Heart left ventricle (tissue), 16 donors: ENCODE results near the gene TTC34. TPM values are rescaled to one million over a fixed set of nuclear protein-coding genes. Genes with fewer than 3 reads are reported as not detected.

Source experiments
- ATAC-seq, 4 donors: fragments of 200-7000 bp; cut with Tn5 transposase; one replicate each; pipeline ENCODE4 v1.9.1; 2020 to 2022; ENCODE audit warnings: moderate library complexity in 4 of 4, mild to moderate bottlenecking in 3 of 4, moderate number of reproducible peaks in 1 of 4
- DNase-seq, 5 donors: peaks; one replicate each; pipeline ENCODE4 v3.0.0-alpha.2; 2020
- H3K27ac ChIP-seq, 12 donors: fragments of 200-600 bp; sonication (generic) in 4 of 12; one replicate each; pipeline versions ENCODE4 v1.5.0 to v1.8.0; 2016 to 2022; ENCODE audit warnings: mild to moderate bottlenecking in 2 of 12
- H3K27me3 ChIP-seq, 9 donors: fragments of 200-600 bp; sonication (generic) in 2 of 9; one replicate each; pipeline versions ENCODE4 v1.5.1 to v1.8.0; 2016 to 2022; ENCODE audit warnings: mild to moderate bottlenecking in 3 of 9
- H3K36me3 ChIP-seq, 9 donors: fragments of 200-600 bp; sonication (generic) in 2 of 9; one replicate each; pipeline versions ENCODE4 v1.5.0 to v1.8.0; 2018 to 2022; ENCODE audit warnings: mild to moderate bottlenecking in 2 of 9
- H3K4me1 ChIP-seq, 12 donors: fragments of 200-600 bp; sonication (generic) in 4 of 12; one replicate each; pipeline versions ENCODE4 v1.5.0 to v1.8.0; 2016 to 2022; ENCODE audit warnings: mild to moderate bottlenecking in 3 of 12
- H3K4me3 ChIP-seq, 12 donors: fragments of 200-600 bp; sonication (generic) in 4 of 12; one replicate each; pipeline versions ENCODE4 v1.5.0 to v1.8.0; 2017 to 2022; ENCODE audit warnings: mild to moderate bottlenecking in 9 of 12, moderate library complexity in 4 of 12
- H3K9me3 ChIP-seq, 12 donors: fragments of 200-600 bp; sonication (generic) in 4 of 12; one replicate each; pipeline versions ENCODE4 v1.5.0 to v1.8.0; 2016 to 2022; ENCODE audit warnings: mild to moderate bottlenecking in 1 of 12
- CTCF ChIP-seq, 12 donors: fragments of 200-600 bp; sonication (generic) in 4 of 12; IDR thresholded peaks; one replicate each; pipeline versions ENCODE4 v1.5.0 to v1.8.0; 2018 to 2022; ENCODE audit warnings: antibody characterized with exemption in 12 of 12, mild to moderate bottlenecking in 5 of 12
- POLR2A ChIP-seq, 2 donors: fragments of 450-650 bp; IDR thresholded peaks; one replicate each; pipeline ENCODE4 v1.6.1; 2017; ENCODE audit warnings: antibody characterized with exemption in 2 of 2, mild to moderate bottlenecking in 2 of 2, moderate library complexity in 2 of 2
- WGBS, 4 donors: extraction: QIAGEN DNeasy Blood & Tissue Kit in 2 of 4; methylation state at CpG; one replicate each; pipeline versions ENCODE4 v1.1.5 to v1.1.7; 2013 to 2018; 5-methylcytosine and 5-hydroxymethylcytosine counted together
- intact Hi-C, 10 donors: fragments of 100-400 bp; cut with DNase I; formaldehyde crosslinking; loops; one replicate each; pipeline versions ENCODE4 v1.11.1 to v1.14.2; 2022
- polyA plus RNA-seq, 2 donors: library from polyadenylated mRNA; stranded (reverse); fragments of 200-250 nt; gene quantifications; one replicate each; pipeline ENCODE4 v1.2.3, GENCODE V29; 2013
- total RNA-seq, 9 donors: library from RNA; depleted of rRNA in 2 of 9; stranded (reverse); fragments of >200 nt in 2 of 9; fragmentation: NEBNext Ultra II Directional in 3 of 9; extraction: Animal tissue kit (Norgen Biotek cat#: 25700) in 3 of 9; gene quantifications; one replicate each; pipeline versions ENCODE4 v1.1.0 to v1.2.4, GENCODE V29; 2016 to 2023
- donor health status: ischemic (EF 13 %, LVEDD 7.1; RV severe dilation, severe dysfunction).
- donor health status: healthy with polysubstance abuse.
- donor health status: DM: no; HTN: yes; CAD: no.
- donor health status: DM: no; HTN: no; CAD: no.
- donor health status: ischemic (EF 25% LVEDD 6.9; RV normal size, moderate dysfunction).
- donor health status: ischemic (EF 25% LVEDD 5.7; RV mildly dilated, moderate dysfunction).
- donor health status: healthy.
- donor health status: DM: yes; HTN: yes; CAD: no.
- donor health status: ischemic (EF 35%, LVEDD 5.7; RV mildly dilated, moderate dysfunction).
- donor health status: nonischemic (EF 11% LVEDD 7.7; RV severe dilation, severe dysfunction).
- donor health status: DM: yes; HTN: yes; CAD: no.
- donor health status: PGD.
- donor health status: ischemic (EF 29% LVEDD 5.4; RV normal size, mild dysfunction).
- donor health status: nonischemic (EF 23%, LVEDD 6.1; RV moderate dilation, normal function).

The TTC34 gene
- total and polyA plus RNA-seq, 11 donors: 0.06 to 0.67 (median 0.42) TPM; not detected in 1

DNA sequence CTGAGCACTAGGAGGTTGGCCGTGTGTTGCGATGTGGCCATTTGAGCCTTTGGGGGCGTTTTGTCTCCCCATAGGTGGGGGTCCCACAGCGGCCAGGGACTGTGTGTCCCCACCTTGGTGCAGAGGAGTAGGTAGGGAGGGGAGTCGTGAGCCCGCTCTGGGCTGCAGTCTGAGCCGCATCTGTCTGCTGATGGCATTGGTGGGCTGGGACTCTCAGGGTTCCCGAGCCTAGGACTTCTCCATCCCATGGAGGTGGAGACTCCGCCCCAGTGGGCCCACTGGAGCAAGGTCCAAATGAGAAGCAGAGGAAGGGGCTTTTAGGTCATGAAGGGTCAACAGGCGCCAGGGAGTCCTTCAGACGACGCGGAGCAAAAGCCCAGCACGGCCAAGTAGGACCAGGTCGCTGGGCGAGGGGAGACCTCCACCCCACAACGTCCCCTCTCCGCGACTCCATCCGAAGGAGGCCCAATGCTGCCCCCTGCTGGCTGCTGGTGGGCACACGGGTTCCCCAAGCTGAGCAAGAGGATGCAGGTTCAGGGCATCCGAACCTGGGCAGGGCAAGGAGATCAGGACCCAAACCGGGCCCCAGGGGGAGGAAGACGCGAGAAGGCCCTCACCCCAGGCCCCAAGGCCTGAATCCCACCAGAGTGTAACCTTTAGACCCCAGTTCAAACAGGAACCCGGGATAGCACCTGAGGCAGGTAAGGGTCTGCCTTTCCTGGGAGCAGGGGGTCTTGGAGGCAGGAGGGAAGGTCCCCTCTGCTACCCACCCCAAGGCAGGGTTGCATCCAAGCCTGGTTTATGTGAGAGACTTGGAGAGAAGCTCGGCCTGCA, 14.9 kb downstream of the TTC34 start:
- DNase-seq (peak in 3 of 5 donors; percentile 46 to 79 (median 47)), ATAC-seq (peak in 2 of 4 donors; percentile 39 to 41)
- peaks cover 28 to 64% (median 47%) of the 10 kb centered on the region in 9 donors for H3K27me3 ChIP-seq
- WGBS, 4 donors: 30 to 53% (median 39%) methylated on average over 8 to 27 of the region's 27 CpGs
- H3K4me3 ChIP-seq: no peak overlapping the region
- no peak overlapping the region for H3K27ac ChIP-seq
- intact Hi-C loops: loop anchor here in 9 of 10 donors (2.0 to 5.0 kb wide), 3 partner anchors 369 to 374 kb away; partner anchors contain the start of gene PEX10 (in 4 of the 9)
- peaks cover 0 to 18% (median 9%) of the 10 kb centered on the region in 12 donors for H3K9me3 ChIP-seq
- H3K36me3 ChIP-seq: no peaks in the 10 kb centered on the region
- TF ChIP-seq POLR2A (IDR thresholded peaks at IDR 0.05) (no peak), CTCF (IDR thresholded peaks at IDR 0.05) (peak; percentile 57 to 92 (median 75))
- H3K4me1 ChIP-seq: peaks cover 0 to 9% (median 0%) of the 10 kb centered on the region in 12 donors

GRCh38 chr1:2785631-2786328, 15.7 kb downstream of the TTC34 start:
- DNase-seq: peak in 3 of 5 donors; percentile 12 to 59 (median 16)
- intact Hi-C loops: loop anchor here in 9 of 10 donors (2.0 to 5.0 kb wide), 3 partner anchors 368 to 373 kb away; partner anchors contain the start of gene PEX10 (in 4 of the 9)
- H3K4me3 ChIP-seq: no peak overlapping the region
- ATAC-seq: peak in 2 of 4 donors; percentile 13
- no peaks in the 10 kb centered on the region for H3K36me3 ChIP-seq
- H3K9me3 ChIP-seq: peaks cover 0 to 22% (median 16%) of the 10 kb centered on the region in 12 donors
- peaks cover 25 to 56% (median 40%) of the 10 kb centered on the region in 9 donors for H3K27me3 ChIP-seq
- H3K4me1 ChIP-seq: peaks cover 0 to 9% (median 0%) of the 10 kb centered on the region in 12 donors
- no peak for TF ChIP-seq CTCF (IDR thresholded peaks at IDR 0.05)
- TF ChIP-seq POLR2A (IDR thresholded peaks at IDR 0.05): no peak
- whole genome bisulfite sequencing, 4 donors: 82 to 90% (median 86%) methylated on average over 17 to 23 of the region's 23 CpGs
- no peak overlapping the region for H3K27ac ChIP-seq

GRCh38 chr1:2784854-2785630, 16.5 kb downstream of the TTC34 start:
- intact Hi-C loops: loop anchor here in 7 of 10 donors (5.0 kb wide), 2 partner anchors 368 to 373 kb away; partner anchors contain the start of gene PEX10 (in 4 of the 7)
- ATAC-seq: no peak
- WGBS, 4 donors: 64 to 78% (median 72%) methylated on average over 15 to 19 of the region's 19 CpGs

More at GRCh38 chr1:2784854-2785630, 16.5 kb downstream of the TTC34 start:
- H3K27me3 ChIP-seq: peaks cover 18 to 49% (median 32%) of the 10 kb centered on the region in 9 donors
- no peaks in the 10 kb centered on the region for H3K36me3 ChIP-seq
- peaks cover 0 to 9% (median 0%) of the 10 kb centered on the region in 12 donors for H3K4me1 ChIP-seq
- H3K9me3 ChIP-seq: peaks cover 0 to 27% (median 19%) of the 10 kb centered on the region in 12 donors
- no peak overlapping the region for H3K27ac ChIP-seq
- peak in 2 of 5 donors; percentile 8 to 26 for DNase-seq
- H3K4me3 ChIP-seq: no peak overlapping the region
- TF ChIP-seq POLR2A (IDR thresholded peaks at IDR 0.05): no peak
- TF ChIP-seq CTCF (IDR thresholded peaks at IDR 0.05): no peak
